H1 (cell line): ENCODE data around the gene RTN4RL2. TPM values are rescaled to one million over a fixed set of nuclear protein-coding genes. Genes with fewer than 3 reads are reported as not detected.

Experiments
- BACH1 ChIP-seq: IDR thresholded peaks from 2 replicates; pipeline ENCODE4 v1.6.1; 2012; ENCODE audit warnings: low read length, improper control_type of control experiment
- CREB1 ChIP-seq: IDR thresholded peaks from 2 replicates; pipeline ENCODE4 v1.6.1; 2012; ENCODE audit warnings: inconsistent platforms
- GTF2F1 ChIP-seq: IDR thresholded peaks from 2 replicates; pipeline ENCODE4 v1.6.1; 2012; ENCODE audit warnings: low read depth, low read length, improper control_type of control experiment, borderline replicate concordance
- KDM1A ChIP-seq: fragments of 200-600, 300-600 bp; sonication (generic); IDR thresholded peaks from 2 replicates; pipeline ENCODE4 v1.7.1; 2016; ENCODE audit warnings: mild to moderate bottlenecking, low read length, borderline replicate concordance
- KDM5A ChIP-seq: fragments of 200-600 bp; IDR thresholded peaks from 2 replicates; pipeline ENCODE4 v1.7.1; 2012; ENCODE audit warnings: mild to moderate bottlenecking, low read length, inconsistent platforms, mixed read lengths
- NANOG ChIP-seq: IDR thresholded peaks from 2 replicates; pipeline ENCODE4 v1.6.1; 2011; ENCODE audit warnings: low read length, low read depth, mild to moderate bottlenecking, inconsistent platforms; ENCODE audit not compliant: insufficient read depth, poor library complexity, severe bottlenecking
- RAD21 ChIP-seq, 2 experiments: IDR thresholded peaks in 1 of 2; conservative IDR thresholded peaks in 1 of 2; 2 replicates each; pipeline ENCODE4 v1.6.1; 2011; ENCODE audit warnings: low read depth in 2 of 2, low read length in 2 of 2, improper control_type of control experiment in 1 of 2, inconsistent platforms in 1 of 2, mild to moderate bottlenecking in 1 of 2, moderate library complexity in 1 of 2
- polyA plus RNA-seq, 7 experiments: library from polyadenylated mRNA; depleted of rRNA in 3 of 7; stranded (reverse) in 5 of 7; unstranded in 2 of 7; fragments of >200 nt in 5 of 7; fragments of 200-250 nt in 2 of 7; gene quantifications; 1 replicate in 5 of 7; 2 replicates in 1 of 7; 4 replicates in 1 of 7; pipeline versions ENCODE4 v1.2.1 to v1.2.3, GENCODE V29; 2011 to 2013; ENCODE audit warnings: missing spikeins in 2 of 7, mixed read lengths in 2 of 7
- total RNA-seq: library from RNA; stranded (reverse); fragmentation: NEBNext Ultra II Directional; extraction: Animal tissue kit (Norgen Biotek cat#: 25700); gene quantifications from 2 replicates; pipeline ENCODE4 v1.2.1, GENCODE V29; 2021
- TF ChIP-seq, protein P1 (sequence below): fragments of 300-600 bp; sonication (generic); IDR thresholded peaks from 2 replicates; pipeline ENCODE4 v1.7.1; 2012; ENCODE audit warnings: low read length, moderate library complexity, mild to moderate bottlenecking, inconsistent platforms; ENCODE audit not compliant: insufficient replicate concordance

The RTN4RL2 gene
- total and polyA plus RNA-seq, 2 of the 8 experiments (the other 6 are each of a cell fraction or from before 2014, with no cell fraction given), result 11.4 to 23.7 TPM

DNA sequence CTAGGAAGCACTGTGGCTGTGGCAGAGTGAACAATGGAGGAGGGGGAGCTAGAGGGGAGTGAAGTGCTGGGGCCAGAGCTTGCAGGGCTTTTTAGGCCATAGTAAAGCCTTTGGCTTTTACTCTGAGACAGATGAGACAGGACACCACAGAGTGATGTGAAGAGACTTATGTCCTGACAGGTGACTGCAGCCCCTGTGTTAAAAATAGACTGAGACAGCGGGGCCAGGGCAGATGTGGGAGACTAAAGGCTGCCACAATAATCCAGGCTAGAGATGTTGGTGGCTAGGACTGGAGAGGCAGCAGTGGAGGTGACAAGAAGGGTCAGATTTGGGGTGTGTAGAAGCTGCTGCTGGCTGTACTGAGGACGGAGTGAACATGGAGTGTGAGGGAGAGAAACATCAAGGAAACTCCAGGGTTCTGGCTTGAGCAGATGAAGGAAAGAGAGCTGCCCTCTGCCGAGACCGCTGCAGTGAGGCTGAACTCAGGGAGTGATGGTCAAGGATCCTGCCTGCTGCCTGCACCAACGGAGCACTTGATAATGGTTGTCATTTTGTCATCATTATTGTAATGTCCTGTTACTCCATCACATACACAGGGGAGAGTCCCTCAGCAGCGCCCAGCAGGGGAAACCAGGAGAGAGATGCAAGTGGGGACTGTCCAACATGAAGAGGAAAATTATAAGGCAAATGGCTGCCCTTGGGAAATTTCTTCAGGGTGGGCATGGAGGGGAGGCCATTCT is 27.8 kb downstream of the RTN4RL2 start (continued):
- TF ChIP-seq, protein P1, sequence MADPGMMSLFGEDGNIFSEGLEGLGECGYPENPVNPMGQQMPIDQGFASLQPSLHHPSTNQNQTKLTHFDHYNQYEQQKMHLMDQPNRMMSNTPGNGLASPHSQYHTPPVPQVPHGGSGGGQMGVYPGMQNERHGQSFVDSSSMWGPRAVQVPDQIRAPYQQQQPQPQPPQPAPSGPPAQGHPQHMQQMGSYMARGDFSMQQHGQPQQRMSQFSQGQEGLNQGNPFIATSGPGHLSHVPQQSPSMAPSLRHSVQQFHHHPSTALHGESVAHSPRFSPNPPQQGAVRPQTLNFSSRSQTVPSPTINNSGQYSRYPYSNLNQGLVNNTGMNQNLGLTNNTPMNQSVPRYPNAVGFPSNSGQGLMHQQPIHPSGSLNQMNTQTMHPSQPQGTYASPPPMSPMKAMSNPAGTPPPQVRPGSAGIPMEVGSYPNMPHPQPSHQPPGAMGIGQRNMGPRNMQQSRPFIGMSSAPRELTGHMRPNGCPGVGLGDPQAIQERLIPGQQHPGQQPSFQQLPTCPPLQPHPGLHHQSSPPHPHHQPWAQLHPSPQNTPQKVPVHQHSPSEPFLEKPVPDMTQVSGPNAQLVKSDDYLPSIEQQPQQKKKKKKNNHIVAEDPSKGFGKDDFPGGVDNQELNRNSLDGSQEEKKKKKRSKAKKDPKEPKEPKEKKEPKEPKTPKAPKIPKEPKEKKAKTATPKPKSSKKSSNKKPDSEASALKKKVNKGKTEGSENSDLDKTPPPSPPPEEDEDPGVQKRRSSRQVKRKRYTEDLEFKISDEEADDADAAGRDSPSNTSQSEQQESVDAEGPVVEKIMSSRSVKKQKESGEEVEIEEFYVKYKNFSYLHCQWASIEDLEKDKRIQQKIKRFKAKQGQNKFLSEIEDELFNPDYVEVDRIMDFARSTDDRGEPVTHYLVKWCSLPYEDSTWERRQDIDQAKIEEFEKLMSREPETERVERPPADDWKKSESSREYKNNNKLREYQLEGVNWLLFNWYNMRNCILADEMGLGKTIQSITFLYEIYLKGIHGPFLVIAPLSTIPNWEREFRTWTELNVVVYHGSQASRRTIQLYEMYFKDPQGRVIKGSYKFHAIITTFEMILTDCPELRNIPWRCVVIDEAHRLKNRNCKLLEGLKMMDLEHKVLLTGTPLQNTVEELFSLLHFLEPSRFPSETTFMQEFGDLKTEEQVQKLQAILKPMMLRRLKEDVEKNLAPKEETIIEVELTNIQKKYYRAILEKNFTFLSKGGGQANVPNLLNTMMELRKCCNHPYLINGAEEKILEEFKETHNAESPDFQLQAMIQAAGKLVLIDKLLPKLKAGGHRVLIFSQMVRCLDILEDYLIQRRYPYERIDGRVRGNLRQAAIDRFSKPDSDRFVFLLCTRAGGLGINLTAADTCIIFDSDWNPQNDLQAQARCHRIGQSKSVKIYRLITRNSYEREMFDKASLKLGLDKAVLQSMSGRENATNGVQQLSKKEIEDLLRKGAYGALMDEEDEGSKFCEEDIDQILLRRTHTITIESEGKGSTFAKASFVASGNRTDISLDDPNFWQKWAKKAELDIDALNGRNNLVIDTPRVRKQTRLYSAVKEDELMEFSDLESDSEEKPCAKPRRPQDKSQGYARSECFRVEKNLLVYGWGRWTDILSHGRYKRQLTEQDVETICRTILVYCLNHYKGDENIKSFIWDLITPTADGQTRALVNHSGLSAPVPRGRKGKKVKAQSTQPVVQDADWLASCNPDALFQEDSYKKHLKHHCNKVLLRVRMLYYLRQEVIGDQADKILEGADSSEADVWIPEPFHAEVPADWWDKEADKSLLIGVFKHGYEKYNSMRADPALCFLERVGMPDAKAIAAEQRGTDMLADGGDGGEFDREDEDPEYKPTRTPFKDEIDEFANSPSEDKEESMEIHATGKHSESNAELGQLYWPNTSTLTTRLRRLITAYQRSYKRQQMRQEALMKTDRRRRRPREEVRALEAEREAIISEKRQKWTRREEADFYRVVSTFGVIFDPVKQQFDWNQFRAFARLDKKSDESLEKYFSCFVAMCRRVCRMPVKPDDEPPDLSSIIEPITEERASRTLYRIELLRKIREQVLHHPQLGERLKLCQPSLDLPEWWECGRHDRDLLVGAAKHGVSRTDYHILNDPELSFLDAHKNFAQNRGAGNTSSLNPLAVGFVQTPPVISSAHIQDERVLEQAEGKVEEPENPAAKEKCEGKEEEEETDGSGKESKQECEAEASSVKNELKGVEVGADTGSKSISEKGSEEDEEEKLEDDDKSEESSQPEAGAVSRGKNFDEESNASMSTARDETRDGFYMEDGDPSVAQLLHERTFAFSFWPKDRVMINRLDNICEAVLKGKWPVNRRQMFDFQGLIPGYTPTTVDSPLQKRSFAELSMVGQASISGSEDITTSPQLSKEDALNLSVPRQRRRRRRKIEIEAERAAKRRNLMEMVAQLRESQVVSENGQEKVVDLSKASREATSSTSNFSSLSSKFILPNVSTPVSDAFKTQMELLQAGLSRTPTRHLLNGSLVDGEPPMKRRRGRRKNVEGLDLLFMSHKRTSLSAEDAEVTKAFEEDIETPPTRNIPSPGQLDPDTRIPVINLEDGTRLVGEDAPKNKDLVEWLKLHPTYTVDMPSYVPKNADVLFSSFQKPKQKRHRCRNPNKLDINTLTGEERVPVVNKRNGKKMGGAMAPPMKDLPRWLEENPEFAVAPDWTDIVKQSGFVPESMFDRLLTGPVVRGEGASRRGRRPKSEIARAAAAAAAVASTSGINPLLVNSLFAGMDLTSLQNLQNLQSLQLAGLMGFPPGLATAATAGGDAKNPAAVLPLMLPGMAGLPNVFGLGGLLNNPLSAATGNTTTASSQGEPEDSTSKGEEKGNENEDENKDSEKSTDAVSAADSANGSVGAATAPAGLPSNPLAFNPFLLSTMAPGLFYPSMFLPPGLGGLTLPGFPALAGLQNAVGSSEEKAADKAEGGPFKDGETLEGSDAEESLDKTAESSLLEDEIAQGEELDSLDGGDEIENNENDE, result no peak
- TF ChIP-seq CREB1 (no peak), GTF2F1 (no peak), RAD21 (IDR thresholded peaks at IDR 0.05 in 1 of 2, conservative IDR thresholded peaks at IDR 0.05 in 1 of 2; ENCODE audit: low read depth in 2 of 2, low read length in 2 of 2) (no peak), BACH1 (no peak), NANOG (no peak), KDM5A (no peak), KDM1A (no peak)
